Breast epithelium (tissue), 3 donors: Measurements from ENCODE around the gene TDRD12.

Experiments
- POLR2A ChIP-seq: fragments of 450-650 bp; IDR thresholded peaks from one replicate; pipeline ENCODE4 v1.6.1; 2016; ENCODE audit warnings: antibody characterized with exemption, mild to moderate bottlenecking, moderate library complexity
- POLR2AphosphoS5 ChIP-seq, 3 donors: sonication (generic); formaldehyde crosslinking; IDR thresholded peaks; one replicate each; pipeline ENCODE4 v1.6.1; 2017; ENCODE audit warnings: antibody characterized with exemption in 3 of 3
- TF ChIP-seq, protein P1 (sequence below), 3 donors: fragments of 450-650 bp; IDR thresholded peaks; one replicate each; pipeline ENCODE4 v1.5.1; 2016 to 2017; ENCODE audit warnings: antibody characterized with exemption in 3 of 3, mild to moderate bottlenecking in 3 of 3, moderate library complexity in 3 of 3

DNA sequence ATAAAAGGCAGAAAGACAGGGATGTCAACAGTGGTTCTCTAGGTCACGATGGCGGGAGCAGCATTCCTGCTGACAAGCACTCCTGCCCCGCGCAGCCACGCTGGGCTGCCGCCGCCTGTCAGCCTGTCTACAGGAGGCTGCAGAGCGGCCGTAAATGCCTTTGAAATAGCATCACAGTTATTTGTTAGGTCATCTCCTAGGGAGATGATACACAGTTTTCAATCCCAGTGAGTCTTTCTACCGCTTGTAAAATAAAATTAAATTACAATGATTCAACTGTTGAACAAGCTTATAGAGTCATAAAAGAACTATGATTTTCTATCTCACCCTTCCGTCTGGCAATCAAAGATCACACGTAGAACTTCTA lies 157.3 kb downstream of the TDRD12 start:
- TF ChIP-seq, protein P1, sequence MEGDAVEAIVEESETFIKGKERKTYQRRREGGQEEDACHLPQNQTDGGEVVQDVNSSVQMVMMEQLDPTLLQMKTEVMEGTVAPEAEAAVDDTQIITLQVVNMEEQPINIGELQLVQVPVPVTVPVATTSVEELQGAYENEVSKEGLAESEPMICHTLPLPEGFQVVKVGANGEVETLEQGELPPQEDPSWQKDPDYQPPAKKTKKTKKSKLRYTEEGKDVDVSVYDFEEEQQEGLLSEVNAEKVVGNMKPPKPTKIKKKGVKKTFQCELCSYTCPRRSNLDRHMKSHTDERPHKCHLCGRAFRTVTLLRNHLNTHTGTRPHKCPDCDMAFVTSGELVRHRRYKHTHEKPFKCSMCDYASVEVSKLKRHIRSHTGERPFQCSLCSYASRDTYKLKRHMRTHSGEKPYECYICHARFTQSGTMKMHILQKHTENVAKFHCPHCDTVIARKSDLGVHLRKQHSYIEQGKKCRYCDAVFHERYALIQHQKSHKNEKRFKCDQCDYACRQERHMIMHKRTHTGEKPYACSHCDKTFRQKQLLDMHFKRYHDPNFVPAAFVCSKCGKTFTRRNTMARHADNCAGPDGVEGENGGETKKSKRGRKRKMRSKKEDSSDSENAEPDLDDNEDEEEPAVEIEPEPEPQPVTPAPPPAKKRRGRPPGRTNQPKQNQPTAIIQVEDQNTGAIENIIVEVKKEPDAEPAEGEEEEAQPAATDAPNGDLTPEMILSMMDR (IDR thresholded peaks at IDR 0.05), result no peak
- TF ChIP-seq POLR2A (no peak), POLR2AphosphoS5 (IDR thresholded peaks at IDR 0.05) (no peak)
